GM21447 (cell line): ENCODE data around the gene ENTPD8.
"Not testable (repeated sequence)": the region's sequence is repeated elsewhere in the genome, so short reads cannot be mapped to it uniquely, and the experiment has no call there.

ENCODE experiments used
- ATAC-seq: cut with Tn5 transposase; IDR thresholded peaks from one replicate; pipeline ENCODE4 v1.9.1; 2021; ENCODE audit not compliant: unreplicated experiment

ENTPD8 gene

GRCh38 chr9:137396634-137397367 is 44.4 kb downstream of the ENTPD8 start:
- ATAC-seq, result no peak

- ATAC-seq, result no peak
These were observed 44.9 kb downstream of the ENTPD8 start for GRCh38 chr9:137396227-137396626.

GRCh38 chr9:137395666-137396010 is 45.5 kb downstream of the ENTPD8 start:
- no peak for ATAC-seq

GRCh38 chr9:137394866-137395665 is 46.1 kb downstream of the ENTPD8 start:
- no peak for ATAC-seq

- no peak for ATAC-seq
These were observed 47.7 kb downstream of the ENTPD8 start for GRCh38 chr9:137393176-137394150.

- ATAC-seq, result no peak
These were observed 48.7 kb downstream of the ENTPD8 start for GRCh38 chr9:137392232-137393007.

GRCh38 chr9:137391411-137391754 is 49.8 kb downstream of the ENTPD8 start:
- ATAC-seq, result no peak

GRCh38 chr9:137390553-137391410 is 50.4 kb downstream of the ENTPD8 start:
- ATAC-seq, result no peak

- no peak for ATAC-seq
These were observed 51.8 kb downstream of the ENTPD8 start for GRCh38 chr9:137389428-137389746.

GRCh38 chr9:137388589-137389427 is 52.3 kb downstream of the ENTPD8 start:
- ATAC-seq, result no peak

- ATAC-seq, result no peak
These were observed 53.1 kb downstream of the ENTPD8 start for GRCh38 chr9:137387891-137388560.

- no peak for ATAC-seq
These were observed 53.9 kb downstream of the ENTPD8 start for GRCh38 chr9:137387114-137387890.

- not testable (repeated sequence) for ATAC-seq
These were observed 54.5 kb downstream of the ENTPD8 start for GRCh38 chr9:137386507-137387113.

- no peak for ATAC-seq
These were observed 56.0 kb downstream of the ENTPD8 start for GRCh38 chr9:137385061-137385655.
